Erythroblast (primary cell): Measurements from ENCODE around the gene WRAP73.

ENCODE experiments used
- DNase-seq, 2 experiments: peaks; one replicate each; lab custom pipeline; 2025; lab: John Stamatoyannopoulos, UW
- GATA1 ChIP-seq: IDR thresholded peaks from 2 replicates; pipeline ENCODE4 v1.6.1; 2011; ENCODE audit warnings: low read depth, mild to moderate bottlenecking, control low read depth, low read length, moderate library complexity
- POLR2A ChIP-seq: IDR thresholded peaks from 2 replicates; pipeline ENCODE4 v1.6.1; 2011; ENCODE audit warnings: mild to moderate bottlenecking, low read length

Gene WRAP73

GRCh38 chr1:3641046-3641760, 8.7 kb downstream of the WRAP73 start:
- TF ChIP-seq POLR2A: no peak
- TF ChIP-seq GATA1: no peak
- no peak for DNase-seq

GRCh38 chr1:3640121-3640837, 9.6 kb downstream of the WRAP73 start:
- no peak for DNase-seq
- no peak for TF ChIP-seq POLR2A
- no peak for TF ChIP-seq GATA1

- no peak for DNase-seq
- TF ChIP-seq GATA1 (no peak), POLR2A (no peak)
Measured at GRCh38 chr1:3639397-3639911, 10.4 kb downstream of the WRAP73 start.

- DNase-seq: no peak
- TF ChIP-seq POLR2A (no peak), GATA1 (no peak)
Measured at GRCh38 chr1:3638676-3639075, 11.2 kb downstream of the WRAP73 start.

- TF ChIP-seq POLR2A (no peak), GATA1 (no peak)
- DNase-seq: no peak
Measured at GRCh38 chr1:3638027-3638426, 11.9 kb downstream of the WRAP73 start.

GRCh38 chr1:3636531-3636930, 13.4 kb downstream of the WRAP73 start:
- no peak for DNase-seq
- TF ChIP-seq GATA1: no peak
- no peak for TF ChIP-seq POLR2A

- no peak for DNase-seq
- TF ChIP-seq GATA1: no peak
Measured at GRCh38 chr1:3636080-3636479, 13.8 kb downstream of the WRAP73 start.

GRCh38 chr1:3634059-3634800, 15.7 kb downstream of the WRAP73 start:
- DNase-seq: no peak

GRCh38 chr1:3633344-3634058, 16.4 kb downstream of the WRAP73 start:
- DNase-seq: no peak
- TF ChIP-seq GATA1: no peak
- no peak for TF ChIP-seq POLR2A

More at GRCh38 chr1:3634059-3634800, 15.7 kb downstream of the WRAP73 start:
- TF ChIP-seq GATA1 (no peak), POLR2A (no peak)

GRCh38 chr1:3632716-3633343, 17.1 kb downstream of the WRAP73 start:
- DNase-seq: no peak
- TF ChIP-seq POLR2A (no peak), GATA1 (no peak)

GRCh38 chr1:3632298-3632697, 17.6 kb downstream of the WRAP73 start:
- TF ChIP-seq POLR2A (no peak), GATA1 (no peak)
- DNase-seq: no peak

- TF ChIP-seq POLR2A (no peak), GATA1 (no peak)
- no peak for DNase-seq
Measured at GRCh38 chr1:3631320-3632260, 18.3 kb downstream of the WRAP73 start.
